ENCODE measurements around the gene ADGB.
"Not testable (repeated sequence)": the region's sequence is repeated elsewhere in the genome, so short reads cannot be mapped to it uniquely, and the experiment has no call there.

Gene ADGB

GRCh38 chr6:146827216-146827928 lies 228.6 kb downstream of the ADGB start:
- DNase-seq = no peak

GRCh38 chr6:146829792-146830565 lies 231.2 kb downstream of the ADGB start:
- no peak for DNase-seq

GRCh38 chr6:146833157-146833556 lies 234.4 kb downstream of the ADGB start:
- DNase-seq = no peak

DNA sequence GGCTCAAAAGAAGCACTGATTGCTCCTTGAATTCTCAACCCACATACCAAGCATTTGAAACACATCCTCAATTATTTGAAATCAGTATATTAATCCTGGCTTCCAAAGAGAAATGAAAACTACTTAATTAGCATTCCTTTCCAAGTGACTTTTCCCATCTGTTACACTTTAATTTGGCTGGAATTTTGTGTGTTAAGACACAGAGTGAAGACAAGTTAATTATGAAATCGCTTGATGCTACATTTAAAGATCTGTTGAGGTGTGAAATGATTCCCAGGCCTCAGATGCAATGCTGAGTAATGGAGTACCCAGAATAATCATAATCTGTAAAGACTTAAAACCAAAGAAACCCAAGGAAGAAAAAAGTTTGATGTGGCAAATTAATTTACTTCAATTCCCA lies 241.4 kb downstream of the ADGB start:
- DNase-seq = no peak

- DNase-seq = no peak
These were observed 241.9 kb downstream of the ADGB start for GRCh38 chr6:146840641-146841040.

GRCh38 chr6:146847426-146847825 lies 248.7 kb downstream of the ADGB start:
- no peak for DNase-seq

DNA sequence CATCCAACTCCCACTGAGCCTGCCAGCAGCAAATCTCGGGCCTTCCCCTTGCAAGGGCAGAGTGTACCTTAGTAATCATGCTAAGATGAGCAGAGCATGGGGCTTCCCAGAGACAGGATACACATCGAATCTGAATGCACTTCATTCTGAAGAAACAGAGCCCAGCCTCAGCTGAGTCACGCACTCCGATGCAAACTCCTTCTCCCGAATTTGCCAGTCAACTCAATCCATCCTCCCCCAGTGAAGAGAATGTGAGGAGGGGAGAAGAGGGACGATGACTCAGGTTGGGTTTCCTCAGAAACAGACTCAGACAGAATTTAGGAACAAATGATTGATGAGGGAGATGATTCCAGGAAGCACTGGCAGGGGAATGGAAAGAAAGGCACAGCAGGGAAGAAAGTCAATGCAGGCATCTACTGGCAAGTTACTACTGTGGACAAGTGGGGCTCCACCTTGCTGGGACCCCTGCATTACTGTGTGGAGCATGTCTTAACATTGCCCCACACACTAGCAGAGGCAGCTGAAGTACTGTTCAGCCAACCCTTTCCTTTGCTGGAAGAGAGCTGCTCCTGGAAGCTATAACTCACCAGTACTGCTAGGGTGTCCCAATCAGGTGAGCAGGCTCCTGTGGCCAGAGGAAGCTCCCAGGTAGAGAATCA lies 251.6 kb downstream of the ADGB start:
- no peak for DNase-seq

DNA sequence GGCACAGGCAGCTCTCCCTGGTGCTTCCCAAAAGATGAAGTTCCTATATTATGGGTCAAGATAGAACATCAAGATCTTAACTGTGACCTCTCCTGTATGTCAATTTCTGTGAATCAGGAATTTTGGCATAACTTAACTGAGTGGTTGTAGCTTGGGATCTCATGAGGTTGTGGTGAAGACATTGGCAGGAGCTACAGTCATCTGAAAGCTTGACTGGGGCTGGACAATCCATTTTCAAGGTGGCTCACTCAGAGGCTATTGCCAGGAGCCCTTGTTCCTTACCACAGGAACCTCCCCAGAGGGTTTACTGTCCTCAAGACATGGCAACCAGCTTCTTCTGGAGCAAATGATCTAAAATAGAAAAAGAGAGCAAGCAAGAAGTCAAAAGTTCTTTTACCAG lies 252.2 kb downstream of the ADGB start:
- DNase-seq = no peak

- DNase-seq = no peak
These were observed 253.1 kb downstream of the ADGB start for GRCh38 chr6:146851837-146852236.

- DNase-seq = not testable (repeated sequence)
These were observed 255.9 kb downstream of the ADGB start for GRCh38 chr6:146854521-146855255.

- no peak for DNase-seq
These were observed 257.1 kb downstream of the ADGB start for GRCh38 chr6:146855889-146856288.

GRCh38 chr6:146856296-146856695 lies 257.5 kb downstream of the ADGB start:
- DNase-seq = no peak

GRCh38 chr6:146857180-146857979 lies 258.6 kb downstream of the ADGB start:
- DNase-seq = peak; percentile 47

GRCh38 chr6:146857980-146858347 lies 259.2 kb downstream of the ADGB start:
- DNase-seq = no peak

DNA sequence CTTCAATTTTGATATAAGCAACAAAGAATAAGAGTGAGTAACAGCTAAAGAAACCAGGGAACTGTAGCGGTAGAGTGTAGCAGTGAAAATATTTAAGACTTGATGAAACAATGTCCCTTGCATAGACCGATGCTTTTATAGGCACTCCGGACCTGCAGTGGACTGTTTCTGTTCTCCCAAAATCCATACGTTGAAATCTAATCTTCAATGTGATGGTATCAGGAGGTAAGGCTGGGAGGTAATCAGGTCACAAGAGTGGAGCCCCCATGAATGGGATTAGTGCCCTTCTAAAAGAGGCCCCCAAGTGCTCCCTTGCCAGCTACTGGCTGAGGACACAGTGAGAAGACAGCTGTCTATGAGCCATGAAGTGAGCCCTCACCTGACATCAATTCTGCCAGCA lies 260.4 kb downstream of the ADGB start:
- DNase-seq = no peak

GRCh38 chr6:146859795-146860495 lies 261.2 kb downstream of the ADGB start:
- DNase-seq = no peak

DNA sequence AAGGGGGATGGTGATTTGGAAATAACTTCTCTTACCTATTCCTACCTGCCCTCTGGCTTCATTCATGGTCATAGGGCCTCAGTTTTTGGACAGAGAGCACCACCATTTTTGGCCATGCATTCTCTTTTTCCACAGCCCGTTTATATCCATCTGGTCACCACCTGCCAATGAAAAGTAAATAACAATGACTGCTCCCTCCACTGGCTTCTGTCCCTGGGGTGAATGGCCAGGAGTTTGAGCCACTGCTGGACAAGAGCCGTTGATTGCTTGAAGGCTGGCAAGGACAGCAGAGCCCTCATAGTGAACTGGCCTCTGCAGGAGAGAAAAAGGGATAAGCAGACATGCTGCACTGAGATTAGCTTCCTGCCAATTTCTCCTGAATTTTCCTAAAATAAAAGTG lies 261.8 kb downstream of the ADGB start:
- DNase-seq = no peak

- DNase-seq = no peak
These were observed 262.3 kb downstream of the ADGB start for GRCh38 chr6:146861029-146861563.

DNA sequence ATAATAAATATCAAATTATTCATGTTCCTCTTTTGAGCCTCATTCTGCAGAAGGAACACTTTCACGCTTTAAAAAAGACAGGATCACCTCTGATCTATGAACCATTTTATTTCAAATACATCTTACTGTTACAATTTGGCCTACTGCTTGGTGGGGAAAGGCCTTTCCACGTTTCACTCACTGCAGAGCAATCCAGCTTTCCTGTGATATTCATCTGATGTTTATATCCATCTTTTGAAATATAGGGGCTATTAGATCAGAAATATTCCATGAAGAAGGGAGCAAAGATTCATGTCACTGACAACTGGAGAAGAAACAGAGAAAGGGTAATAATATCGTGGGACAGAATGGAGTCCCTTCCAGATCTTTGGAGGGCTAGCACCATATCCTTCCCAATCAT lies 262.9 kb downstream of the ADGB start:
- no peak for DNase-seq

DNA sequence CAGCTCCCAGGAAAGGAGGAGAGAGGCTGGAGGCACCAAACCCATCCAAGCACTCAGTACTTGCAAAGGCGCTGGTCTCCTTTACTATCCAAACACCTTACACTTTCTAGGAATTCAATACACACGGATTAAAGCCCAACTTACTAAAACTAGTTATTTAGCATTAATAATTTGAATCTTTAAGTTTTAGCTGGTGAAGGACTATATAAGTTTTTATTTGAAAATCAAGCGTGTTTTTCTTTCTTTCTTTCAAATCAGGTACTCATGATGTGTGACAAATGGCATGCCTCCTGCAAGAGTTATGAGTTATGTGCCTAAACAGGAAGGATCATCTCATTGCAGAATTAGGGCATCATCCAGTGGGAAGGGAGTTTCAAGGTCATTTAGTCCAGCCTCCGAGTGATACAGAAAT lies 263.7 kb downstream of the ADGB start:
- no peak for DNase-seq

- no peak for DNase-seq
These were observed 265.5 kb downstream of the ADGB start for GRCh38 chr6:146864300-146864699.

- no peak for DNase-seq
These were observed 266.1 kb downstream of the ADGB start for GRCh38 chr6:146864885-146865284.

Measured in NCI-H2171 (cell line).